HUES6 (cell line): ENCODE data around the gene LRRC28.

Experiments used
- H3K27ac ChIP-seq: 2 replicates; pipeline ENCODE4 v1.7.0; 2013; ENCODE audit warnings: low read depth, mild to moderate bottlenecking, low read length, inconsistent platforms
- H3K27me3 ChIP-seq: 2 replicates; pipeline ENCODE4 v1.6.1; 2013; ENCODE audit warnings: low read length; ENCODE audit not compliant: control insufficient read depth, insufficient read depth
- H3K36me3 ChIP-seq: 2 replicates; pipeline ENCODE4 v1.6.1; 2013; ENCODE audit warnings: low read length; ENCODE audit not compliant: control insufficient read depth, insufficient read depth
- H3K4me1 ChIP-seq: 2 replicates; pipeline ENCODE4 v1.6.1; 2013; ENCODE audit warnings: low read length; ENCODE audit not compliant: control insufficient read depth, insufficient read depth
- H3K4me3 ChIP-seq: 2 replicates; pipeline ENCODE4 v1.5.1; 2013; ENCODE audit warnings: low read depth, low read length
- H3K9ac ChIP-seq: one replicate; pipeline ENCODE4 v1.6.1; 2013; ENCODE audit warnings: mild to moderate bottlenecking, low read length
- H3K9me3 ChIP-seq: 2 replicates; pipeline ENCODE4 v1.6.1; 2013; ENCODE audit warnings: low read depth, low read length; ENCODE audit not compliant: control insufficient read depth, insufficient read depth

LRRC28 gene

DNA sequence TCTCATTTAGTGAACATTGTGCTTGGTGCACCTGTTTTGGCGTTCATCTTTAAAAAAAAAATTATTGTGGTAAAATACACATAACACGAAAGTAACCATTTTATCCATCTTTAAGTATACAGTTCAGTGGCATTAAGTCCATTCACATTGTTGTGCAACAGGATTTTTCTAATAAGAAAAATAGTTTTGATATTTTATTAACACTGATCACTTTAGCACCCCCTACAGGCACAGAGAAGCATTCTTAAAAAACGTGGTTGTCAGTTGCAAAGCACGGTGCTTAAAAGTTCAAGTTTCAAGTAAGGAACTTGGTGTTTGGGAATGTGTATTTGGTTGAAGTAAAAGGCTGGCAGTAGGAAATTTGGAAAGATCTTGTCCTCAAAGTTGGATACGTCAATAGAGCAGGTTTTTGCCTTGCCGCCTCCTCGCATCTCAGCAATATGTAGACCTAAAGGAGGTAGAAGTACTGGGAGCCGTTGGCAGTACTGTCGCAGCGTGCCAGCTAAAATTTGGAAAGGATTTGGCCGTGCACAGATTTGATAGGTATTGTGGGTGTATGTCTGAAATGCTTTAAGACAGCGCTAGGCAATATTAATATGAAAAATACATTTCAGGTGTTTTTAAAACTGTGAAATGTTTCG is 110.4 kb downstream of the LRRC28 start:
- Histone ChIP-seq H3K27me3 (no peaks in the 10 kb centered on the region), H3K4me3 (no peak overlapping the region), H3K9ac (no peak overlapping the region), H3K4me1 (no peaks in the 10 kb centered on the region), H3K9me3 (peaks cover 8% of the 10 kb centered on the region), H3K27ac (no peak overlapping the region), H3K36me3 (no peaks in the 10 kb centered on the region)

DNA sequence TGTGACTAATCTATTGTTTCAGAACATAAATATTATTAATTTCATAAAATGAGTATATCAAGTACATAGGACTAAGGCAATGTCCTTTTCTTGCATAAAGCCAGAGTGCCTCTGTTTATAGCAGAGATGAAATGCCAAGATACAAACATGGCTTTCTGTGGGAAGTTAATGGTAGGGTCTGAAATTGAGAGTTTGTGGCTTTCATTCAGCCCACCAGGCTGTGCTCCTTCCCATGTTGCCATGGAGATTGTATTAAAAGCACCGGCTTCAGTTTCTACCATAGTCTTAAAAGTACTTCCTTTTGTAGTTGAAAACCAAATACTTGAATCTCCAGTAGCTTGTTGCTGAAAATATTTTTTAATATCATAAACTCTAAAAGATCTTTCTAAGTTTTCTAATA is 114.0 kb downstream of the LRRC28 start:
- H3K4me1 ChIP-seq: no peaks in the 10 kb centered on the region
- H3K36me3 ChIP-seq: peaks cover 3% of the 10 kb centered on the region; the same call in 1 of the 2 replicates
- no peaks in the 10 kb centered on the region for H3K27me3 ChIP-seq
- H3K9ac ChIP-seq: no peak overlapping the region
- H3K9me3 ChIP-seq: peaks cover 15% of the 10 kb centered on the region
- H3K4me3 ChIP-seq: no peak overlapping the region
- H3K27ac ChIP-seq: no peak overlapping the region

DNA sequence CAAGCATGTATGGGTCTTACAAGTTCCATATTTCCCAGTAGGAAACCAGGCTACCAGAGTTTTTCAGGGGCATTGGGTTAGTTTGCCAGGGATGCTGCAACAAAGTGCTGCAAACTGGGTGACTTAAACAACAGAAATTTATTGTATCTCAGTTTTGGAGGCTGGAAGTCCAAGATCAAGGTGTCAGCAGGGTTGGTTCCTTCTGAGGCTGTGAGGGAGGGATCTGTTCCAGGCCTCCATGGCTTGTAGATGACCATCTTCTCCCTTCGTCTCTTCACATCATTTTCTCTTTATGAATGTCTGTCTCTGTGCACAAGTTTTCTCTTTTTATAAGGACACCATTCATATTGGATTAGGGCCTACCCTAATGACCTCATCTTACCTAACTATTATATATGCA is 114.7 kb downstream of the LRRC28 start:
- Histone ChIP-seq H3K9me3 (peaks cover 15% of the 10 kb centered on the region), H3K9ac (no peak overlapping the region), H3K27me3 (no peaks in the 10 kb centered on the region), H3K4me1 (no peaks in the 10 kb centered on the region), H3K27ac (no peak overlapping the region), H3K4me3 (no peak overlapping the region), H3K36me3 (peaks cover 3% of the 10 kb centered on the region; the same call in 1 of the 2 replicates)

DNA sequence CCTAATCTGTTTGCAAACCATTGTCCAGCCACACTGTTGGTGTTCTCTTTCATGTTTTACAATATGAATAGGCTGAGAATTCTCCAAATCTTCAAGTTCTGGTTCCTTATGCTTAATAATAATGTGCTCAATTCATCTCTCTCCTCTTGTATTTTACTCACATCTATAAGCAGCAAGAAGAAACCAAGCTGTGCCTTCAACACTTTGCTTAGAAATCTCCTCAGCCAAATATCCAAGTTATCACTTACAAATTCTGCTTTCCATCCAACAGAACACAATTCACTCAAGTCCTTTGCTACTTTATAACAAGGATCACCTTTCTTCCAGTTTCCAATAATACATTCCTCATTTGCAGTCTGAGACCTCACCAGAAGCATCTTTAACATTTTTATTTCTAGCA is 117.5 kb downstream of the LRRC28 start:
- Histone ChIP-seq H3K27me3 (no peaks in the 10 kb centered on the region), H3K4me3 (no peak overlapping the region), H3K27ac (no peak overlapping the region), H3K36me3 (peaks cover 3% of the 10 kb centered on the region; the same call in 1 of the 2 replicates), H3K9me3 (peaks cover 15% of the 10 kb centered on the region), H3K9ac (no peak overlapping the region), H3K4me1 (no peaks in the 10 kb centered on the region)

DNA sequence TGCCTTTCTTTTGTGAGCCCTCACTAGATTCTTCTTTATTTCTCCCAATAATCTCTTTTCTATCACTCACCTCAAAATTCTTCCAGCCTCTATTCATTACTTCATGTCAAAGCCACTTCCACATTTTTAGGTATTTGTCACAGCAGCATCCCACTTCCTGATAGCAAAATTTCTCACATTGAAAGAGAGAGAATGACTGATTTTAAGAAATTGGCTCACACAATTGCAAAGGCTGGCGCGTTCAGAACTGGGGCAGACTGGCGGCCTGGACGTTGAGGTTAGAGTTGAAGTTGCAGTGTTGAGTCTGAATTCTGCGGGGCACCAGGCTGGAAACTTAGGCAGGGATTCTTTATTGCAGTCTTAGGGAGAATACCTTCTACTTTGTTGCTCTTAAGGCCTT is 117.9 kb downstream of the LRRC28 start:
- H3K9ac ChIP-seq: no peak overlapping the region
- H3K4me1 ChIP-seq: no peaks in the 10 kb centered on the region
- peaks cover 3% of the 10 kb centered on the region; the same call in 1 of the 2 replicates for H3K36me3 ChIP-seq
- H3K27ac ChIP-seq: no peak overlapping the region
- peaks cover 16% of the 10 kb centered on the region for H3K9me3 ChIP-seq
- H3K4me3 ChIP-seq: no peak overlapping the region
- H3K27me3 ChIP-seq: no peaks in the 10 kb centered on the region

DNA sequence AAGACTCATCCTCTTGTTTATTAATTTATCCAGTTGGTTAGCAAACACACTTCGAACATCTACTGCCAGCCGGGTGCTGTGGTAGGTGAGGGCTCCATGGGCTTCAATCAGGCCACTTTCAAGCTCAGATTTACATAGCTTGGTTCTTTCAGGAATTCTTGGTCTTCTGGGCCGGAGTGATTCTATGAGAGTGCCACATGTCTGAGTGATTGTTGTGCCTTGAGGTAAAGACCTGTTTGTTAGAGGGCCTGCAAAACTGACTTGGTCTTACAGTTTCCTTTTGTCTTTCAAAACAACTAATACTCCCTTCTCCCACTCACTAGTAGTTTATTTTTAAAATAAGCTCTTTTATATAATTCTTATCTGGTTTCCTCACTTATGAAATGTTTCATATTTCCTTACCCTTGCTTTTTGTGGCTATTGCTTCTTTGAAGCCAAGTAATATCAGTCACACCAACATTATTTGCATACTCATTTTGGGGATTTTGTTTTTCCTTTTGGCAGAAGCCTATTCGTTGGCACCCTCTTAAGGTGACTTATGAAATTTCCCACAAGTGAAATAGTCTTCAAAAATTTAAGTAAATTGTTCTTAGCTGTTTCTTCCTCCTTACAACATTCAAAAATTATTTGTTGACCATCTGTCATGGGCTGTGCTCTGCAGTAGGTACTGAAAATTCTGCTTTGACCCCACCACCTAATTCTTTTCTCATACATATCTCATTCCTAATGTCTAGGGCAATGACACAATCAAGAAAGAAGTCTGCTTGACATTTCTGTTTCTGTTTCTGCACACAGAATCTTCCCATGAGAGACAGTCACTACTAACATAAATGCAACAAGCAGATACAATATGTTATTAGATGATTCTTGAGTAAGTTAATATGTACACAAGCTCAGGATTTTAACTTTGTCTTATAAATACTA is 120.2 kb downstream of the LRRC28 start:
- H3K27me3 ChIP-seq: no peaks in the 10 kb centered on the region
- H3K4me1 ChIP-seq: no peaks in the 10 kb centered on the region
- no peak overlapping the region for H3K4me3 ChIP-seq
- H3K9me3 ChIP-seq: peaks cover 13% of the 10 kb centered on the region
- no peak overlapping the region for H3K9ac ChIP-seq
- peaks cover 3% of the 10 kb centered on the region; the same call in 1 of the 2 replicates for H3K36me3 ChIP-seq
- no peak overlapping the region for H3K27ac ChIP-seq

DNA sequence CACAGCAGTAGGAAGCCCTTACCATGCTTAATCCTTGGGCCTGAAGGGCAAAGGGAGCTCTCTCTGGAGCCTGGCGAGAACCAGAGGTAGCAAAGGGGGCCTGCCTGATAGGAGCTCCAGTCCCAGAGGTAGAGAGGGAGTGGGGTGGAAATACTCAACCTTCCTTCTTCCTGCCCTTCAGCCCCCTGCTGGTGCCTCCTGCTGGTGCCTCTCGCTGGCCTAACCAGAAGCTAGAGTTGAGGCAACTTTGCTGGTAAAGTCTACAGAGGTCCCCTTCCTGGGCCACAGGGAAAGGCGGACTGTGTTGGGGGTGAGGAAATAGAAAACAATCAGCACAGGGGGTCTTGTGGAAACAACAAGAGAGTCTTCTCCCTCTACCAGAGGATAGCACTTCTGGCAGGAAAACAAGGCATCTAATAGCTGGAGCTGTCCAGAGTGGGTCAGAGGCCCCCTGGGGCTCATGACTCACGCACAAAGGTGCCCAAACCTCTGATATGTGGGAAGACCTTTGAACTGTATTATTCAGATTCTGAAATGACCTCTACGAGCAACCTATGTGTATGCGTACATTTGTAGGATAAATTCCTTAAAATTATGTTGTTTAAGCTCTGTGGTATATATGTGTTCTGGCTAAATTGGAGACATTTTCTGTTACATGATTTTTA is 133.9 kb downstream of the LRRC28 start:
- Histone ChIP-seq H3K36me3 (no peaks in the 10 kb centered on the region), H3K9ac (no peak overlapping the region), H3K4me3 (no peak overlapping the region), H3K27me3 (no peaks in the 10 kb centered on the region), H3K27ac (no peak overlapping the region), H3K9me3 (no peaks in the 10 kb centered on the region), H3K4me1 (peaks cover 10% of the 10 kb centered on the region; the same call in 1 of the 2 replicates)

DNA sequence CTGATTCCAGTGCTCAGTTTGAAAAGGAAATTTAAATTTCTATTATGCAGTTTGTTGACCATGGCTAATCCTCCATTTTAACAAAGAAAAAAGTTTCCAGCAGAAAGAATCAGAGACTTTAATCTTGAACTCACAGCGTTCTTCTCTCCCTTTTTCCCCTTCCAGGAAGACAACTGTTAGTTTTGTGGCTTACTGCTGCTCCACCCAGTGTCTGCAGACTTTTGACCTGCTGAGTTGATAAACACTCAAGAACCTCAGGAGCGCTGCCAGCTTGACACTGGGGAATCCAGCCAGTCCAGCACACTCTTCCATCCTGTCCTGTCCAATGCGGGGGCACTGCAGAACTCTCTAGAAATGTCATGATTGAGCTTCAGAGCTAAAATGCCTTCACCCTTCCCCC is 134.6 kb downstream of the LRRC28 start:
- H3K36me3 ChIP-seq: no peaks in the 10 kb centered on the region
- peaks cover 10% of the 10 kb centered on the region; the same call in 1 of the 2 replicates for H3K4me1 ChIP-seq
- H3K4me3 ChIP-seq: no peak overlapping the region
- H3K9me3 ChIP-seq: no peaks in the 10 kb centered on the region
- no peak overlapping the region for H3K27ac ChIP-seq
- H3K27me3 ChIP-seq: no peaks in the 10 kb centered on the region
- H3K9ac ChIP-seq: no peak overlapping the region

DNA sequence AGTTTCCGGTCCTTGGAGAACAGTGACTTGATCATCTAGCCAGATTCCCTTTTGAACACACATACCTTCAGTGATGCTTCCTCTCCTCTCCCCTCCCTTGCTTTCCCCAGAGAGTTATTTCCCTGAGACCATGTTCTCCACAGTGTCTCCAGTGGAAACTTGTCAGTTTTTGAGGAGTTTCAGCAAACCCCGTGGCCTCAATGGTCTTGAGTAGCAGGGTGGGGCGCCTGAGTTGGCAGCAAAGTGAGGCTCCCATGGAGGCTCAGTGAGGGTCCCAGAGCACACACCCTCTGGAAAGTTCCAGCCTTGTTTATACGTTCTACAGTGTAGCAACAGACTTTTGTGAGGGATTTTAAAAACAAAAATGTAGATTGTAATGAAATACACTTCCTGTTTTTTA is 135.1 kb downstream of the LRRC28 start:
- no peak overlapping the region for H3K27ac ChIP-seq
- no peak overlapping the region for H3K9ac ChIP-seq
- H3K9me3 ChIP-seq: no peaks in the 10 kb centered on the region
- peaks cover 10% of the 10 kb centered on the region; the same call in 1 of the 2 replicates for H3K4me1 ChIP-seq
- no peak overlapping the region for H3K4me3 ChIP-seq
- H3K36me3 ChIP-seq: no peaks in the 10 kb centered on the region
- H3K27me3 ChIP-seq: no peaks in the 10 kb centered on the region

DNA sequence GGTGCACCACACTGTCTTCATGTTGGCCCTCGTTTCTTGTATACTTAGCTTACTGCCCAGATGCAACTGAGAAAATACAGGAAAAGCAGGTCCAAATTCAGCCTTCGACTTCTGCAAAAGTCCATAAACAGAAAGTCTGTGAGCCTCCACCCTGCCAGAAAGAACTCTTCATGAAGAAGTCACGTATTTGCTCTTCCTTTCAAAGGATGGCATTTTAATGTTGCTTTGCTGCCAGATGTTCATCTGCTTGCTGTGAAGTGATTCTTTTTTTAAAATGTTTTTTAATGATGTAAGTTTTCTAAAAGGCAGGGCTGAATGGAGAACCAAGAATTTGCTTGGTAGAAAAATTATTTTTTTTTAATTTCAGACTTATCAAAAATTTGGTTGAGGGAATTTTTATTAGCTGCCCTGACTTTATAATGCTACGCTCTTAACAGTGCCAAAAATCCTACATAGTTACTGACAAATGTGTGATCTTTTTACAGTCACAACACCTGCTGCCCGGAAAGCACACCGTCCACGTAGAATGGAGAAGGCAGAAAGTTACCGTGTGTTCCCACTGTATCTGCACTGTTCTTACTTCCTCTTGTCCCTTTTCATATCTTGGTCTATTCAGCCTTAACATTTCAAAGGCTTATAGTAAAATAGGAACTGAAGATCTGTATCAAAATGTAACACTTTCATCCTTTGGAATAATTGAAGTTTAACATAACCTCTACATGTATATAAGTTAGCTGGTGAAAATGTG is 136.3 kb downstream of the LRRC28 start:
- Histone ChIP-seq H3K36me3 (no peaks in the 10 kb centered on the region), H3K27ac (no peak overlapping the region), H3K4me1 (peaks cover 10% of the 10 kb centered on the region; the same call in 1 of the 2 replicates), H3K4me3 (no peak overlapping the region), H3K9ac (no peak overlapping the region), H3K27me3 (no peaks in the 10 kb centered on the region), H3K9me3 (no peaks in the 10 kb centered on the region)
